ENCODE measurements around the gene HAUS3.
A peak's percentile ranks its signal among the peaks of the same experiment; 100 is the strongest.

Gene HAUS3

GRCh38 chr4:2245057-2245786, 3.3 kb upstream of the HAUS3 start:
- TF ChIP-seq CTCF (IDR thresholded peaks at IDR 0.05; ENCODE audit: insufficient read depth, low read depth, low read length, missing control alignments): no peak
- H3K4me3 ChIP-seq (ENCODE audit: low read length): no peak overlapping the region
- peak; percentile 35 for DNase-seq (ENCODE audit: low read depth)

GRCh38 chr4:2243681-2244380, 1.9 kb upstream of the HAUS3 start:
- TF ChIP-seq CTCF (IDR thresholded peaks at IDR 0.05; ENCODE audit: insufficient read depth, low read depth, low read length, missing control alignments): no peak
- no peak overlapping the region for H3K4me3 ChIP-seq (ENCODE audit: low read length)
- DNase-seq (ENCODE audit: low read depth): no peak

- H3K4me3 ChIP-seq (ENCODE audit: low read length): peak overlapping the region; percentile 88
- TF ChIP-seq CTCF (IDR thresholded peaks at IDR 0.05; ENCODE audit: insufficient read depth, low read depth, low read length, missing control alignments): no peak
- no peak for DNase-seq (ENCODE audit: low read depth)
Measured at GRCh38 chr4:2241003-2241402, 918 bp downstream of the HAUS3 start.

- no peak for DNase-seq (ENCODE audit: low read depth)
- no peak for TF ChIP-seq CTCF (IDR thresholded peaks at IDR 0.05; ENCODE audit: insufficient read depth, low read depth, low read length, missing control alignments)
- no peak overlapping the region for H3K4me3 ChIP-seq (ENCODE audit: low read length)
Measured at GRCh38 chr4:2236944-2237666, 4.8 kb downstream of the HAUS3 start.

- no peak for DNase-seq (ENCODE audit: low read depth)
- TF ChIP-seq CTCF (IDR thresholded peaks at IDR 0.05; ENCODE audit: insufficient read depth, low read depth, low read length, missing control alignments): no peak
- H3K4me3 ChIP-seq (ENCODE audit: low read length): no peak overlapping the region
Measured at GRCh38 chr4:2231082-2231481, 10.8 kb downstream of the HAUS3 start.

GRCh38 chr4:2226261-2226660, 15.7 kb downstream of the HAUS3 start:
- DNase-seq (ENCODE audit: low read depth): no peak
- H3K4me3 ChIP-seq (ENCODE audit: low read length): no peak overlapping the region
- no peak for TF ChIP-seq CTCF (IDR thresholded peaks at IDR 0.05; ENCODE audit: insufficient read depth, low read depth, low read length, missing control alignments)

Data from epithelial cell of esophagus (primary cell).